Measurements from ENCODE around the gene ZCCHC7.
"Not testable (repeated sequence)": the region's sequence is repeated elsewhere in the genome, so short reads cannot be mapped to it uniquely, and the experiment has no call there.

Gene ZCCHC7

DNA sequence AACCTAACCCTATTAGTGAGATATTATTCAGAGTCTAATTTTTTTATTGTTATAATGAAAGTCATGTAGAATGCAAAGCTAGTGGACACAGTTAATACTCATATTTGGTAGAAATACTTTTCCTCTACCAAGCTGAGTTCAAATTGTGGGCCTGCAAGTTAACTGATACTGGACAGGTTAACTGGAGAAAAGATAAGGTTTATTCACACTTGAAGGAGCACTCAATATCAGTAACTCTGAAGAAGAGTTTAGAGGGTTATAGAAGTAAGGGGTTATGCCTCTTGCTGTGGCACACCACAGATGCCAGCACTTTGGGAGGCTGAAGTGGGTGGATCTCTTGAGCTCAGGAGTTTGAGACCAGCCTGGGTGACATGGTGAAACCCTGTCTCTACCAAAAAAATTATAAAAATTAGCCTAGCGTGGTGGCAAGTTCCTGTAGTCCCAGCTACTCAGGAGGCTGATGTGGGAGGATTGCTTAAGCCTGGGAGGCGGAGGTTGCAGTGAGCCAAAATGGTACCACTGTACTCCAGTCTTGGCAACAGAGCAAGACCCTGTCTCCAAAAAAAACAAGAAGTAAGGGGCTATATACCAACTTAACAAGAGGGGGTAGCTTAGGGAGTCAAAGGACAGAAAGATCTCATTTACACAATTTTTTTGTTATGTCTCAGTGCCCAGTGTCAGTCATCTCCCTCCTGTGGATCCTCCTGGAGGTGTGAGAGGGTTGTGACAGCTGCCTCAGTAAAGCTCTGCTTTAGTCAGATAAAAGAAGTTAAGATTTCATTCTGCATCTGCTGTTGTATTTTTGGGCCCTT lies 180.9 kb downstream of the ZCCHC7 start:
- DNase-seq = no peak

DNA sequence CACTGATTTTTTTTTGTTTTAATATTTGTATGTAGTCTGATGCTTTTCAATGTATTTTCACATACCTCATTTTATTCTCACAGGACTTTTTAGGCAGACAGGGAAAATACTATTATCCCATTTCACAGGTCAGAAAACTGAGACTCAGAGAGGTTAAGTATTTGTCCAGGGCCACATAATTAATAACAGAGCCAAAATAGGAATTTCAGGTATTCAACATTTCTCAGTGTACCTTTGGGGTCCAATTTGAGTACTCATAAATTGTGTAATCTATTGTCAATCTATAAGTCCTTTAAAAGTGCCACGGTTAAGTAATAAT lies 181.4 kb downstream of the ZCCHC7 start:
- no peak for DNase-seq

DNA sequence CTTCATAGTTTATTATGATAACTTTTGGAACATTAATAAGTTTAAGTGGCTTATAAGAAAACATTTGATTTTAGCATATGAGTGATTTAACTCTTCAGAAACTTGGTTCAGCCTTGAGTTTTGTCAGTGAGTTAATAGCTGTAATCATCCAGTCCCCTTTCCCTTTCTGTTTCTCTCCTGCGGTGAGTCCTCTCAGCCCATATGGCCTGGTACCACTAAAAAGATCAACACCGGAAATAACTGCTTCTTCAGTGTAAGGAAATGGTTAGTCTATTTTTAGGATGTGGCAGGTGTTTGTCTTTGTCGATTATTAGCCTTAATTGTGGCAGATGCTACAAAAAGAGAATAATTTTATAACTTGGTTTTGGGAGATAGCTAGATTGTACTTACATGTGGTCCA lies 181.9 kb downstream of the ZCCHC7 start:
- no peak for DNase-seq

DNA sequence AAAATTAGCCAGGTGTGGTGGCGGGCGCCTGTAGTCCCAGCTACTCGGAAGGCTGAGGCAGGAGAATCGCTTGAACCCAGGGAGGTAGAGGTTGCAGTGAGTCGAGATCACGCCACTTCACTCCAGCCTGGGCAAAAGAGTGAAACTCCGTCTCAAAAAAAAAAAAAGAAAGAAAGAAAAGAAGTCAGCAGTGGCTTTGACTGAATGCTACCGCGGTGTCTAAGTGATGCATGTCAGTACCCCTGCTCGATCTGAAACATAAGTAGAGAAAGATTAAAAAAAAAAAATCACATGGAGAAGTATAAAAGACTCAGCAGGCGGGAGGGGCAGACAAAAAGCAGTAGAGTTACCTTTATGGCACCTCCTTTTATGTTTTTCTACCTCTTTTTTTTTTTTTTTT lies 182.9 kb downstream of the ZCCHC7 start:
- DNase-seq = not testable (repeated sequence)

DNA sequence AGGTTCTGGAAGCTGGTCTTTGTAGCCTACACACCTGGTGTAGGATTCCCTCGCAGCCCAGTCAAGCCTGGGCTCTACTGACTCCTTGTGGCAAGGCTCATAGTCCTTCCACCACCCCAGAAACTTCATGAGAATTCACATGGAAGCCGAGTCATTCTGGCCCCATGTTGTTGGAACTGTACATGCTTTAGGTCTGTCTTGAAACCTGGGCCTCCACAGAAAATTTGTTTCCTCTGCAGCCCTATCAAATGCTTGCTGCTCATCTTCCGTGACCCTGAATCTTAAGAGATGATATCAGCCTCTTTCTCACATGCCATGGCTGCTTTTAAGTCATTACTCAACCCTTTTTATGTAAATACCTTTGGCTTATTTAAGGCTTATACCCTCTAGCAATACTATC lies 188.8 kb downstream of the ZCCHC7 start:
- no peak for DNase-seq

DNA sequence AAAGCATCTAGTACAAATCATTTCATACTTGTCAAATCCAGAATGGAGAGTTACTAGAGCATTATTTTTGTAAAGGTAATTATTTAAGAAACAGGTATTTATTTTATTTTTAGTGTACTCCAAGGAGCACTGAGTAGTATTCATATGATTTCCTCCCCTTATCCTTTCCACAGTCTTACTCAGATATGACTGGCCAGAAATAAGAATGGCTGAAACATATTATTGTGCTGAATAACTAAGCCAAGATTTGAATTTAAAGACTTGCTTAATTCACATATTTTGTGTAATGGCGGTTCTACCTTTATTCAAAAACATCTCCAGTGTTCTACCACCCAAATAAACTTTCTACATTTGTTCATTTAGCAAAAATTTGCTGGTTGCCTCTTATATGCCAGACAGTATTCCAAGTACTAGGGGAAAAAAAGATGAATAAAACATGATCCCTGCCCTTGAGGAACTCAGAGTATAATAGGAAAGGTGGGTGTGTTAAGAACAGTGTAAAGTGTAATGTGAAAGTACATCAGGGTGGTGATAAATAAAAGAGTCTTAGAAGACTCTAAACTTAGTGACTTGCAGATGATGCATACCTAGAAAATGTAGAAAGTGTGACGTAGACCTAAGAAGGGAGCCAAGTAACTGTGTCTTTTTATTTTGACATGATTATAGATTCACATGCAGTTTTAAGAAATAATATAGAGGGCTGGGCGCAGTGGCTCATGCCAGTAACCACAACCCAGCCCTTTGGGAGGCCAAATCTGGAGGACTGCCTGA lies 191.7 kb downstream of the ZCCHC7 start:
- DNase-seq = no peak

DNA sequence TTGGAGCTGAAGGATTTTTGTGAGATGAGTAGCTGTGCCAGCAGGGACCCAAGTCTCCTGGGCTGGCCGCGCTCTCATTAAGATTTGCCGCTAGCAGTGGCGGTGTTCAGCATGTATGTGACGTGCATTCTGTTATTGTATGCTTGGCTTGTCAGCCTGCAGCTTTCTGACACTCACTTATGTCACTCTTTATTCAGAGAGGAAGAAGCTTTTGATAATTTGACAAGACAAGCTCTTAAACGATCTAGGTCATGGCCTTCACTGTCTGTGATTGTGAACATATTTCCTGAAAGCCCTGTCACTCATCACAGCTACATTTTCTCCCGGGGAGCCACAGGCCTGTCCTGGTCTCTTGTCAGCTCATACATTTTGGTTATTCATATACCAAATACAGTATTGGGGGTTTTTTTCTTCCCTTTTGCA lies 203.9 kb downstream of the ZCCHC7 start:
- DNase-seq = peak in 1 of 2 experiments; percentile 21

DNA sequence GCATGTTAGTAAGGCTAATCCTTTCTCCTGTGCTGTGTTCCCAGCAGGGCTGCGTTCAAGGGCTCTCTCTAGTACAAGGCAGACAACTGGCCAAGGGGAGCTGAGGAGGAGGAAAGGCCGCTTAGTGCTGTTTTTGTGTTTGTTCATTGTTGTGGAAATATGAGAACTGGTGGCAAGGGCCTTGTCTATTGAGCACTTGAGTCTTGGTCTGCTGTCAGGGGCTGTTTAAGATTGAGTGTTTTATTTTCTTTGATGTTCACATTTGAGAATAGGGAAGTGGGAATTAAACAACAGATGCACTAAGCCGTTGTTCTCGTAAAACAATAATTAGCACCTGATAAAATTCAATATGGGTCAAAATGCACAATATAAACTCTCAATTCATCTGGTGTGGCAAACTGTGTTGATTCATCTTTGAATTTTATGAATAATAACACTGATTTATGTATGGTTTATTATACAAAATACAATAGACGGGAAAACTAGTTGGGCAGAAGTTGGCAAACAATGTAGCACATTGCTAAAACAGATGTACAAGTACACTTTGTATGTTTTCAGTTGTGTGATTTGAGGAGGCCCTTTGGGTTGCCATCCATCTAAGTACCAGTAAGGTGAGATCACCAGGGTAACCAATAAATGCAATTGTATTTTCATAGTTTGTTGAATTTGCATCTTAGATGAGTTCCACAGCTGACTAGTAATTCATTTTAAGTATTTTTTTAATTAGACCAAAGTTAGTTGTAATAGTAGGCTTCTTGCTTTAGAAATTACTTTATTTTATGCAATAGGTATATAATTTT lies 204.5 kb downstream of the ZCCHC7 start:
- peak; percentile 34 to 43 for DNase-seq

DNA sequence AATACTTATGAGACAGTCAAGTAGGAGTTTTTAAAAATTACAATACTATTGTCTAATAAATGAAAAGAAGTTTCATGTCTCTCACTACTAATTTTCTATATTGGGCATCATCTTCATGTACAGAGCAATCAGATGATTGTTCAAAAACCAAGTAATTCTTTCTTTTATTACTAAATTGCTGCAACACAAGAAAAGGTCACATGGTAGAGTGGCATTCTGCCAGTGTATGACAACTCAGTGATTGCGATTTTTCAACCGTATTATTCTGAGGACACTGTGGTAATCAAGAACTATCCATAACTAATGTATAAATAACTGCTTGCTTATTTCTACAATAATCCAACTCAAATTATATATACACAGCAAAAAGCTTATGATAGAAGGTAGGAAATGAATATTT lies 205.4 kb downstream of the ZCCHC7 start:
- no peak for DNase-seq

DNA sequence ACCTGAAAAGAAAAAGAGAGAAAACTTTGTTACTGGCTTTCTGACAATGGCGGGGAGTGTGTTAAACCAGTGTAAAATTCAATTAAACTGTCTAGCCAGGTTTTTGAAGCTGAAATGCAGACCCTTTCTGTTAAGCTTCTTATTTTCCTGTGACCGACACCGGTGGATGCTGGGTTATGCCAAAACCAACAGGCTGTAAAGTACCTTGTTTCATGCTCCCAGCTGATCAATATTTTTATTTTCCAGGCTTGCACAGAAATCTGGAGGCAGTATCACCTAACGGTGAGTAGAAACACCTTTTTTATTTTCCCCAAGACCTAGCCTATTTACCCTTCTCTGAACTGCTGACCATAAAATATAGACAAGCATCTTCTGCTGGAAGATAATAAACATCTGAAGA lies 207.2 kb downstream of the ZCCHC7 start:
- no peak for DNase-seq

DNA sequence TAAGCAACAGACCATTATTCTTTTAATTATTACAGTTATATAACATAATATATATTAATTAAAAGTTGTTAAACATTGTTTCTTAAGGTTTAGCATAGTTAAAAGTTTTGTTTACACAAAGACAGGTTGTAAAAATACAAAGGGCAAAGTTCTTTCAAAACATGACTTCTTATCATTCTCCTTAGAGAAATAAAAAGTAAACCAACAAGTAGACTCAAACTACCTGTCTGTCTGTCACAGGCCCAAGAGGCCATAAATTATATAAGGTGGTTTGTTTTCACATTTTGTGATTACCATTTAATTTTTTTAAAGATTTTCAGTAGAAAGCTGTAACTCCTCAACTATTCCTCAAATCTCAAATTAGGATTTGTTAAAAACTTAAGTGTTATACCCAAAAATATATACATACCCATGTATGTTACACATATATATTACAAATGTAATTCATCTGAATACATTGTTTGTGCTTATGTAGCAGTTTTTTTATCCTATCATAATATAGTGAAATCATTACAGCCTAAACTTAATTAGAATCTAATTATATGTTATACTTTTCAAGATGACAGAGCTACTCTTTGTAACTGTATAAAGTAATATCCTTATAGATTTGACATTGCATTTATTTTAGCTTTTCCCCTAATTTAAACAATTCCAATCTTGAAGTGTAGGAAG lies 208.3 kb downstream of the ZCCHC7 start:
- DNase-seq = no peak

DNA sequence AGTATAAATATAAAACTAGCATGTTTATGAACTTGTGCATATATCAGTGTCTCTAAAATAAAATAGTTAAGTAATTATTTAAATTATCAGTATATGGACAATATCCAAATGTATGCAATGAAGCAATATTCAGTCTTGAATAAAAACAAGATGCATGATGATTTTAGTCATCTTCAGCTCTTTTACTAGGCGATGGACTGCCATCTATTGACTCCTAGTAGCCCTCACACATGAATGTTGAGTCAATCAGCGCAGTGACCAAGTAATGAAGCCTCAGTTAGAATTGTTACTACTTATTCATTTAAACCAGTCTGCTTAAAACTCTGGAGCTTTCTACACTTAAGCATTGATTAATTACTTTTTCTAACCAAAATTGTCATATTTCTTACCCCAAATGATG lies 209.2 kb downstream of the ZCCHC7 start:
- no peak for DNase-seq

DNA sequence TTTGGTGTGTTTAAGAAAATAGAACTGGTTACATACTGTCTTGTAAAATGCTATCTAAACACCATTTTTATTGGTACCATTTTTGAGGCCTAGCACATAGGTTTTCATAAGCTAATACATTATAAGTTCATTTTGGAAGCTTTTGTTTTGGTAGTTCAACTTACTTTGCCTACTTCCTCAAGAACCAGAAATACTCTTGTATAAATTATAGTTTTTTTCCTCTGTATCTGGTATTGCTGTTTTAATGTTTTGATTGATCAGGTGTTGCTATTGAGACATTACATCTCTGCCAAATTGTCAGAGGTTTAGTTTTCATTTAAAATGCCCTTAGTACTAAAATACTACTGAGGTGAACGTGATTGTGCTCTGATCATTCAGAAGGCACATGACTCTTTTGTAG lies 211.5 kb downstream of the ZCCHC7 start:
- DNase-seq = no peak

DNA sequence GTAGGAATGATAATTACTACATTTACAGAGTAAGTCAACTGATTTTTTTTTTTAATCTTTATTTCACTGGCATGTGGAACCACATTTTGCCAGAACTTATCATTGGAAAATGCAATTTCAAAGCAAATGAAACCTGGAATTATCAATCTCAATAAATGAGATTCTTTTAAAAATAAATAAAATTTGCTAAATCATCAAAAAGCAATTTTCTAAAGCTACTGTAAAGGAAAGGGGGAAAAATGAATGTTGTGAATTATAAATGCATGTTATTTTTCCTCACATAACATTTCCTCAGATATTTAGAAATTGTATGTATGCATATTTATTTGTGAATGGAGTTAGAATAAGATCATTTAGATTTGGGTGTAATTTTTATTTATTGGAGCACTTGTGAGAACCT lies 212.2 kb downstream of the ZCCHC7 start:
- DNase-seq = no peak

DNA sequence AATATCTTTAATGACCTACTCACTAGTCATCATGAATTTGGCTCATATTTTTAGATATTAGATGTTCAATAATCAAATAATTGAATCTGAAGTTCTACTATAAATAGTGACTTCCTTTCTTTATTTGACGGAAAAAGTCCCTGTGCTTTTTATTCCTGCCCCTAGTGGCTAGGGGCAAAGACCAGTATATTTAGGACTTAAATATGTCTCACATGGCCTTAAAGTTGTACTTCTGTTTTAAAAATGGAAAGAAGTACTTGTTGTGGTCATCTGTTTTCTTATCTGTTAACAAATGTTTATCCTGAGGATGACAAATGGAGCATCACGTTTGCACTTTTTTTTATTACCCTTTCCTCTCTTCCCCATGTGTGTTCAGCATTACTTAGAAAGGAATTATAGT lies 212.9 kb downstream of the ZCCHC7 start:
- no peak for DNase-seq

DNA sequence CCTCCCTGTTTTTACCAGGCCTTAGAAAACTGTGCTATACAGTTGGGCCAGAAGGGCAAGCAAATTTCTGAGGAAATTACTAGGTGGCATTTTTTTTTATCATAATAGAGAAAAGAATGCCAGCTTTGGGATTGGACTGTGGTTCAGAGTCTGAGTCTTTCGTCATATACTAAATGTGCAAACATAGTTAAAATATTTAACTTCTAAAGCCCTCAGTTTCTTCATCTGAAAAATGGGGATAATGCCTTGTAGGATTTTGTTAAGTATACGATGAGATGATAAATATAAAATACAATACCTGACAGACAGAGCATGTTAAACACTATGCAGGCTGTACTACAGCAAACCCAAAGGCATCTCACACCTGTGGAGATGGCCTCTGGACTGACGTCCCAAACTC lies 214.9 kb downstream of the ZCCHC7 start:
- DNase-seq = no peak

DNA sequence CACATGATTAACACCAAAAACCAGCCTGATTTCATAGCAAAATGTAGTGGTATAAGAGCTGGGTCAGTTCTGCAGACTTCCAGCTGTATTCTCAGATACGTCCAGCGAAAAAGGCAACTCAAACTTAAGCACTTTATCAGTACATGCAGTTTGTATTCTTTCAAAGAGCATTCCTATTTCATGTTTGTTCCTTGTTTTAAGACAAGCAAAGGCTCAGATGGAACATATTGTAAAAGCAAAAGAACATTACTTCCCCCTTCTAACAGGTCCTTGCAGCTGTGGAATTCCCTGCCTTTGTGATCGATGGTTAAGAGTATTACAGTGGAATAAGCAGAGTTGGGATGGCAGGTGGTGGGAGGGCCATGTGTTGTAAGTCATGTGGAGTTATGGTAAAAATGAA lies 215.8 kb downstream of the ZCCHC7 start:
- DNase-seq = no peak

DNA sequence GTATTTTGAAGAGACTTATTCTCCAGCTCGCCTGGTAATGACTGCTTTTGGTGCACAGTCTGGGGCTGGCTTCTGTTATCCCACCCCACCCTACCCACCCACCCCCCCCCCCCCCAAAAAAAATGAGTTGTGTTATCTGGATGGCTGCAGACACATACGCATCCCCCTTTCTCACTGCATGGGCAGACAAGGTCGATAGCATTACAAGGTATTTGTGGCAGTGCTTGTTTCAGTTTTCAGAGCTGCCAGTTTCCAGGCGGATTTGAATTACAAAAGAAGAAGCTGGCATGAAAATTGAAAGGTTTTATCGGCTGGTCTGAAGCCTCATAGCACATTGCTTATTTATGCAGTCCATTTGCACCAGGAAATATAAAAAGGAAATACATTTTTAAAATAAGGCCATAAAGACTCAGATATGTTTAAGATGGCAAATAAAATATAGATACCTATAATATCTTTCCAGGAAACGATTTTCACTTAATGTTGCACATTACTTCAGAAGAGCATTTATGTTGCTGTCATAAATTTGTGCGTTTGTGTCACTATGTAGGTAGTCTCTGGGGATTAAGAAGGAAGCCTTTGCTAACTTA lies 217.0 kb downstream of the ZCCHC7 start:
- no peak for DNase-seq

DNA sequence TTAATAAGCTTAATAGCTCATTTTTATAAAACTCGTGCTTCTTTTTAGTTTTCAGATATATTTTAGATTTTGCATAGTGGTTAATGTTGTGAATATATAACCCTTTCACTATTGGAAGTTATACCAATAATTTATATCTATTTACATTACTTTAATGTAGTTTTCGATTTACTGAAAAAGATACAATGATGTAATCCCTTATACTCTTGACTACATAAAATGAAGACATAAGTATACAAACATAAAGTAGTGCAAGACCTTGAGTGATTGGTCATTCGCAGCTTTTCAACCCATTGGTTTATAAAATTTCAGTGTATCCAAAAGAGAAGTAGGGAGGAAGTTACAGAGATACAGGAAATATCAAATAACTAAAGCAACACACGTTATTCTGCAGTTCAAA lies 217.8 kb downstream of the ZCCHC7 start:
- no peak for DNase-seq

DNA sequence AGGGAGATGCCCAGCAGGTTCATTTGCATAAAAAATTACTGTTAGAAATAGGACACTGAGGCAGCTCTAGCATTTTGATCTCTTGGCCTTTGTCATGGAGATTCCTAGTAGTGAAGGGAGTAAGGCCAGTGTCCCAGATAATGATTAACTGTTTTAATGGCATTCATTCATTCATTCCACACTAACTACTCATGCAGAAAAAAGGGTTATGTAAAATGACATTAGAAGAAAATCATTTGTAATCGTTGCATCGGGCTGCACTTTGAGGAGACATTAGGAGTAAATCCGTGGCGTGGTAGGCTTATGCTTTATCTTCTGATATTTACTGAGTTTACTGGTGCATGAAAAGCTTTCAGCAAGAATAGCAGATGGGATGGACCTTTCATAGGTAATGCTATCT lies 219.5 kb downstream of the ZCCHC7 start:
- DNase-seq = no peak

DNA sequence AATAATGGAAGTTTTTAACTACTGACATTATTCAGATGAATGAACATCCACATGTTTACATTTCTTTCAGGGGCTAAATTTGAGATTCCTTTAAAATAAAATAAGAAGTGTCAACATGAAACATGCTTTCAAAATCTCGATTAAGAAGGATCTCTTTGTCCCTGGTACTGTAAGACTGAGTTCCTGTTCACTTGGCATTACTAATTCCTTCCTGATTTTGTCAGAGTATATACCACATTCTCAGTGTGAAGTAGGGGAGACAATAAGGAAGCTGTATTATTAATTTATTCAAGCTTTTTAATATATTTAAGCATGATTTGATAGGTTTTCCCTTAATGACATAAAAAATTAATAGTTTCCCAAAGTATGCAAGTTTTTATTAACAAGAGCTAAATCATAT lies 220.6 kb downstream of the ZCCHC7 start:
- DNase-seq = no peak

DNA sequence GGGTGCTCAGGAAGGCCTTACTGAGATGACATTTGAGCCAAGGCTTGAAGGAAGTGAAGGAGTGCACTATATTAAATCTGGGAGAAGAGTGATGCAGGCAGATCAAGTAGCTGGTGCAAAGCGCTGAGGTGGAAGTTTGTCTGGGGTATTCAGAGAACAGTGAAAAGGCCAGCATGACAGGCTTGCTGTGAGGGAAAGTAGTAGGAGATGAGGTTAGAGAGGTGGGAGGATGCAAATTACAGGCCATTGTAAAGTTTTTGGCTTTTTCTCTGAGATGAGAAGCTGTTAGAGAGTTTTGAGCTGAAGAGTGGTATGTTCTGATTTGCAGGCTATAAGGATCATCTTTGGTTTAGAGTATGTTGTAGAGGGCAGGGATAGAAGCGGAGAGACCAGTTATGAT lies 221.3 kb downstream of the ZCCHC7 start:
- no peak for DNase-seq

DNA sequence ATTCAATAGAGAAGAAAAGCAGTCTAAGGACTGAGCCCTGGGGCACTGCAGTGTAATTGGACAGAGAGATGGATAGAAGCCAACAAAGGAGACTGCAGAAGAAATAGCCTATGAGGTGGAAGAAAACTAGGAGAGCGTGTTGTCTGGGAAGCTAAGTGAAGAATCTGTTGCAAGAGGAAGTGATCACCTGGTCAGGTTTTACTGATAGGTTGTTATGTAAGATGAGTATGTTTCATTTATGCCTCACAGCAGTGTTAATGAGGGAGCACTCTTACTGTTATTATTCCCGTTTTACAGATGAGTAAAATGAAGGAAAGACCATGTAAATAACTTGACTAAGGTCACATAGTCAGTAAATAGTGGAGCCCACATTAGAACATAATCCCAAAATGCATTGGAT lies 222.1 kb downstream of the ZCCHC7 start:
- DNase-seq = no peak

Measured in NCI-H187 (cell line).